NOMO-1 (cell line): Measurements from ENCODE around the gene SERPINA9.
"Not testable (repeated sequence)": the region's sequence is repeated elsewhere in the genome, so short reads cannot be mapped to it uniquely, and the experiment has no call there.

Experiments used
- DNase-seq, 2 experiments: peaks; one replicate each; lab custom pipeline; 2025; ENCODE audit not compliant: unreplicated experiment in 2 of 2; lab: John Stamatoyannopoulos, UW

The SERPINA9 gene

GRCh38 chr14:94427016-94427613 lies 48.9 kb downstream of the SERPINA9 start:
- no peak for DNase-seq

GRCh38 chr14:94426526-94426925 lies 49.5 kb downstream of the SERPINA9 start:
- no peak for DNase-seq

GRCh38 chr14:94424371-94424770 lies 51.6 kb downstream of the SERPINA9 start:
- DNase-seq, result no peak

GRCh38 chr14:94423453-94424056 lies 52.4 kb downstream of the SERPINA9 start:
- DNase-seq, result peak; percentile 23 to 62

GRCh38 chr14:94421316-94421715 lies 54.7 kb downstream of the SERPINA9 start:
- no peak for DNase-seq

GRCh38 chr14:94417497-94418205 lies 58.3 kb downstream of the SERPINA9 start:
- DNase-seq, result not testable (repeated sequence)
